Subcutaneous adipose tissue (tissue), 4 donors: ENCODE measurements around the gene TPST1. TPM values are rescaled to one million over a fixed set of nuclear protein-coding genes. Genes with fewer than 3 reads are reported as not detected.

Source experiments
- total RNA-seq, 4 donors: library from RNA; depleted of rRNA; stranded (reverse); fragments of >200 nt; gene quantifications; one replicate each; pipeline ENCODE4 v1.1.0, GENCODE V29; 2016
- TF ChIP-seq, protein P1 (sequence below): fragments of 450-650 bp; IDR thresholded peaks from one replicate; pipeline ENCODE4 v1.5.1; 2016; ENCODE audit warnings: low read depth, mild to moderate bottlenecking, control low read depth, antibody characterized with exemption, moderate library complexity

TPST1 gene
- total RNA-seq, 4 donors from 2014 or later: 20.7 to 41.3 (median 22.6) TPM

DNA sequence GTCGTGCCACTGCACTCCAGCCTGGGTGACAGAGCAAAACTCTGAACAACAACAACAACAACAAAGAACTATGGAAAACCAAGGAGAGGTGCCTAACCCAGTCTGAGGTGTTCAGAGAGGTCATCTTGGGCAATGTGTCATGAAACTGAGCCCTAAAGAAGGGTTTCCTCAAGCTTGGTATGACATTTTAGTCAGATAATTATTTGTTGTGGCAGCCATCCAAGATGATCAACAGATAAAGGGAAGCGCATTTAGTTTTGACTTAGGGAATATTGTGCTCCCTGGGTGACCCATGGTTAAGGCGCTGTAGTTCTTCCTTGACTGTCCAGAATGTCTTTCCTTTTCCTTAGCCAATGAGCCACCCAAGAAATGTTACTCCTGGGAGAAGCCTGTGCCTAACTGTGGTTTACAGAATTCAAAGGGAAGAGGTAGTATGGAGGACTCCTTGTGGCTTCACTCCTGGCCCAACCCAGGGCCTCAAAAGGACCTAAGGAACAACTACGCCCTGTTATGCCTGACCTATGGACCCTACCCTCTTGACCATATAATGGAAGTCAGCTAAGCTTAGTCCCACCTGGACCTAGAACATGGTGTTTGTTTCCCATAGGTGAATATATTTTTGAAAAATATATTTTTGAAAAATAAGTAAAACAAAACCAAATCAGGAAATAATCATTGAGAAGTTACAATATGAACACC lies 42.4 kb downstream of the TPST1 start:
- TF ChIP-seq, protein P1, sequence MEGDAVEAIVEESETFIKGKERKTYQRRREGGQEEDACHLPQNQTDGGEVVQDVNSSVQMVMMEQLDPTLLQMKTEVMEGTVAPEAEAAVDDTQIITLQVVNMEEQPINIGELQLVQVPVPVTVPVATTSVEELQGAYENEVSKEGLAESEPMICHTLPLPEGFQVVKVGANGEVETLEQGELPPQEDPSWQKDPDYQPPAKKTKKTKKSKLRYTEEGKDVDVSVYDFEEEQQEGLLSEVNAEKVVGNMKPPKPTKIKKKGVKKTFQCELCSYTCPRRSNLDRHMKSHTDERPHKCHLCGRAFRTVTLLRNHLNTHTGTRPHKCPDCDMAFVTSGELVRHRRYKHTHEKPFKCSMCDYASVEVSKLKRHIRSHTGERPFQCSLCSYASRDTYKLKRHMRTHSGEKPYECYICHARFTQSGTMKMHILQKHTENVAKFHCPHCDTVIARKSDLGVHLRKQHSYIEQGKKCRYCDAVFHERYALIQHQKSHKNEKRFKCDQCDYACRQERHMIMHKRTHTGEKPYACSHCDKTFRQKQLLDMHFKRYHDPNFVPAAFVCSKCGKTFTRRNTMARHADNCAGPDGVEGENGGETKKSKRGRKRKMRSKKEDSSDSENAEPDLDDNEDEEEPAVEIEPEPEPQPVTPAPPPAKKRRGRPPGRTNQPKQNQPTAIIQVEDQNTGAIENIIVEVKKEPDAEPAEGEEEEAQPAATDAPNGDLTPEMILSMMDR: no peak

DNA sequence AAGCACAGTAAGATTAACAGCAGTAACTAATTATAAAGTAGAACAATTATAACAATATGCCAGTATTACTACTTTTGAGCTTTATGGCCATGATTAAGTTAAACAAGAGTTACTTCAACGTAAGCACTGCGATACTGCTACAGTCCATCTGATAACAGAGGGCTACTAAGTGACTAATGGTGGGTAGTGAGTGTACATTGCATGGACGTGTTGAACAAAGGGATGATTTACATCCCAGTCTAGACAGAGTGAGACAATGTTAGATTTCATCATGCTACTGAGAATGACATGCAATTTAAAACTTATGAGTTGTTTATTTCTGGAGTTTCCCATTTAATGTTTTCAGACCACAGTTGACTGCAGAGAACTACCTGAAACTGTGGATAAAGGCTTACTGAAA lies 45.6 kb downstream of the TPST1 start:
- TF ChIP-seq, protein P1: no peak

GRCh38 chr7:66255534-66256100 lies 50.5 kb downstream of the TPST1 start:
- TF ChIP-seq, protein P1: no peak

GRCh38 chr7:66256281-66256680 lies 51.1 kb downstream of the TPST1 start:
- TF ChIP-seq, protein P1: no peak

- TF ChIP-seq, protein P1: no peak
Measured at GRCh38 chr7:66257481-66257880, 52.3 kb downstream of the TPST1 start.

DNA sequence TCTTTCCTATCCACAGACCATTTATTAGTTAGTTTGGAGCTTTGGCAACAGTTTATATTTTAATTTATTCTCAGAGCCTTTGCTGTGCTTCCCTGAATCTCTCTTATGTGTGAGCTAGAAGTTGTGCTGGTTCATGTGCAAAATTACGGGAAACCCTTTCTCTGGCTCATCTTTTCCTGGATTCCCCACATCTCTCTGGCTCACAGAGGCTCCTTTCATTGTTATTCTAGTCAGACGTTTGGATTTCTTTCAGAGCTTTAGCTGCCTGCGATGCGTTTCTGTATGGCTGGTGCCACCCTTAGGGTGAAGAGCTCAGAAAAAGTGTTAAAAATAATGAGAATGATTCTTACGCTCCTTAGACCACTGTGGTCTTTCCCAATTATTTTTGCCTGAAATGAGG lies 53.3 kb downstream of the TPST1 start:
- TF ChIP-seq, protein P1: no peak

GRCh38 chr7:66261941-66262340 lies 56.8 kb downstream of the TPST1 start:
- TF ChIP-seq, protein P1: no peak
